T-cell (primary cell): Measurements from ENCODE around the gene DNAH8. TPM values are rescaled to one million over a fixed set of nuclear protein-coding genes. Genes with fewer than 3 reads are reported as not detected.
A peak's percentile ranks its signal among the peaks of the same experiment; 100 is the strongest.
"Not testable (repeated sequence)": the region's sequence is repeated elsewhere in the genome, so short reads cannot be mapped to it uniquely, and the experiment has no call there.

Source experiments
- ATAC-seq, 4 experiments: fragments of 200-7000 bp in 3 of 4; fragments of 150-1000 bp in 1 of 4; cut with Tn5 transposase; replicated peaks in 1 of 4; 1 replicate in 3 of 4; 2 replicates in 1 of 4; pipeline ENCODE4 v1.10.0; 2021; ENCODE audit warnings: moderate library complexity in 3 of 4, mild to moderate bottlenecking in 2 of 4, moderate number of reproducible peaks in 1 of 4
- CTCF ChIA-PET, 2 donors: fragments of 300-600 bp; sonication (Branson Sonifier 250); formaldehyde crosslinking; loops; one replicate each; lab custom pipeline; 2022; ENCODE audit warnings: antibody characterized with exemption in 2 of 2; lab: Charles Lee
- POLR2A ChIA-PET, 2 donors: fragments of 300-600 bp; sonication (Branson Sonifier 250); formaldehyde crosslinking; loops; one replicate each; lab custom pipeline; 2022; ENCODE audit warnings: antibody characterized with exemption in 2 of 2; lab: Charles Lee
- DNase-seq, 35 experiments: peaks; one replicate each; pipeline versions ENCODE4 v3.0.0 to v3.0.0-alpha.2; 2013 to 2023
- H3K27ac ChIP-seq: one replicate; pipeline ENCODE4 v1.5.1; 2013; ENCODE audit warnings: low read length
- H3K27me3 ChIP-seq, 2 experiments: replicated peaks in 1 of 2; 1 replicate in 1 of 2; 2 replicates in 1 of 2; pipeline versions ENCODE4 v1.6.1 to v1.7.0; 2013; ENCODE audit warnings: low read length in 1 of 2, mixed read lengths in 1 of 2; ENCODE audit not compliant: control insufficient read depth in 2 of 2, insufficient read depth in 2 of 2; ENCODE audit errors: extremely low read depth in 1 of 2
- H3K36me3 ChIP-seq, 2 donors: 1 replicate in 1 of 2; 2 replicates in 1 of 2; pipeline versions ENCODE4 v1.6.1 to v1.7.0; 2013; ENCODE audit warnings: low read length in 1 of 2; ENCODE audit not compliant: control insufficient read depth in 2 of 2, insufficient read depth in 1 of 2; ENCODE audit errors: extremely low read depth in 1 of 2
- H3K4me1 ChIP-seq, 2 experiments: 1 replicate in 1 of 2; 2 replicates in 1 of 2; pipeline versions ENCODE4 v1.6.1 to v1.7.0; 2013; ENCODE audit warnings: low read length in 2 of 2, mixed read lengths in 1 of 2; ENCODE audit not compliant: insufficient read depth in 2 of 2, control insufficient read depth in 1 of 2; ENCODE audit errors: extremely low read depth in 1 of 2
- H3K4me3 ChIP-seq, 2 donors: 1 replicate in 1 of 2; 2 replicates in 1 of 2; pipeline versions ENCODE4 v1.5.1 to v1.7.0; 2013; ENCODE audit warnings: mild to moderate bottlenecking in 2 of 2, low read length in 1 of 2, moderate library complexity in 1 of 2; ENCODE audit not compliant: control insufficient read depth in 1 of 2; ENCODE audit errors: extremely low read depth in 1 of 2
- H3K9me3 ChIP-seq: 2 replicates; pipeline ENCODE4 v1.7.0; 2013
- H3K27ac Mint-ChIP-seq, 2 donors: one replicate each; pipeline ENCODE4 v1.8.0; 2020 to 2021; ENCODE audit warnings: mild to moderate bottlenecking in 2 of 2, mixed read lengths in 2 of 2
- H3K27me3 Mint-ChIP-seq, 2 donors: one replicate each; pipeline ENCODE4 v1.8.0; 2021 to 2022; ENCODE audit warnings: mixed read lengths in 2 of 2
- H3K36me3 Mint-ChIP-seq: one replicate; pipeline ENCODE4 v1.8.0; 2021; ENCODE audit warnings: mixed read lengths
- H3K4me1 Mint-ChIP-seq, 3 donors: one replicate each; pipeline ENCODE4 v1.8.0; 2020 to 2022; ENCODE audit warnings: mixed read lengths in 3 of 3, mild to moderate bottlenecking in 1 of 3
- H3K4me3 Mint-ChIP-seq, 3 donors: one replicate each; pipeline ENCODE4 v1.8.0; 2020 to 2022; ENCODE audit warnings: mild to moderate bottlenecking in 3 of 3, mixed read lengths in 3 of 3, moderate library complexity in 3 of 3
- H3K9me3 Mint-ChIP-seq, 3 donors: one replicate each; pipeline ENCODE4 v1.8.0; 2020 to 2022; ENCODE audit warnings: mixed read lengths in 3 of 3
- WGBS: methylation state at CpG from one replicate; pipeline ENCODE4 v1.1.5; 2013; ENCODE audit warnings: missing lambda C conversion rate; ENCODE audit not compliant: insufficient coverage; 5-methylcytosine and 5-hydroxymethylcytosine counted together
- total RNA-seq, 35 experiments: library from RNA in 6 of 35; stranded (reverse) in 6 of 35; fragments of 120-200 nt in 1 of 35; gene quantifications; one replicate each; pipeline versions ENCODE4 v1.2.1 to v1.2.4 and lab custom pipeline; 2013 to 2026

The DNAH8 gene
- total RNA-seq, 5 donors from 2014 or later (not counting 1 experiment from before 2014, with no cell fraction given), result 0.03 to 0.12 (median 0.08) TPM; not detected in 1

DNA sequence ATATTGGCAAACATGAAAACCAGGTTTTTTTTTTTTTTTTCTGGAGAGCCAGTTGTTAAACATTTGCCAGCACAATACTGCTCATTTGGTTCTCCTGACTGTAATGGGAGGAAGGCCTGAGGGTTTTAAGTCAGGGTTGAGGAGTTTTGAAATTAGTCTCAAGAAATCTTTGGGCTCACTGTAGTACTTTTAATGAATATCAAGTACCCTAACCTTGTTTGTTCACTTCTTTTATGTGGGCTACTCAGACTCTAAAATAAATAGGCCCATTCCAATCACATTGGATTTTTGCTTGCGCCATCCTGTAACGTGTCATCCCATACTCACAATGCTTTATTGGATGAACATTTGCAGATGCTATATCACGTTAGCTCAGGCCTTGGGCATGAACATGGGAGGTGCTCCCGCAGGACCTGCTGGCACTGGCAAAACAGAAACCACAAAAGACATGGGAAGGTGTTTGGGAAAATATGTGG, 146.9 kb downstream of the DNAH8 start:
- Mint-ChIP-seq H3K9me3 (no peaks in the 10 kb centered on the region), H3K27ac (no peak overlapping the region), H3K4me1 (no peaks in the 10 kb centered on the region), H3K27me3 (peaks cover 9 to 10% of the 10 kb centered on the region in 2 donors), H3K36me3 (no peaks in the 10 kb centered on the region), H3K4me3 (no peak overlapping the region)
- ChIA-PET POLR2A (no interaction called here), CTCF (interaction anchor here in 1 of 2 donors (0.8 kb wide), 1 partner anchor 11 kb away, joined by 3 read pairs; no protein-coding TSS in a partner anchor)
- H3K27ac ChIP-seq, result no peak overlapping the region
- H3K4me1 ChIP-seq, result no peaks in the 10 kb centered on the region
- ATAC-seq, result no peak
- DNase-seq, result no peak
- H3K9me3 ChIP-seq, result no peaks in the 10 kb centered on the region
- no peaks in the 10 kb centered on the region for H3K27me3 ChIP-seq
- no peaks in the 10 kb centered on the region for H3K36me3 ChIP-seq
- H3K4me3 ChIP-seq, result no peak overlapping the region
- WGBS, result 77% methylated on average over 4 of the region's 4 CpGs

- DNase-seq (no peak), ATAC-seq (no peak)
- Histone ChIP-seq H3K36me3 (no peaks in the 10 kb centered on the region), H3K27me3 (no peaks in the 10 kb centered on the region), H3K4me1 (no peaks in the 10 kb centered on the region), H3K9me3 (no peaks in the 10 kb centered on the region), H3K4me3 (no peak overlapping the region), H3K27ac (no peak overlapping the region)
- ChIA-PET POLR2A (interaction anchor here in 1 of 2 donors (0.5 kb wide), 1 partner anchor 88 kb away, joined by 5 read pairs; no protein-coding TSS in a partner anchor), CTCF (no interaction called here)
- no peaks in the 10 kb centered on the region for H3K36me3 Mint-ChIP-seq
- no peaks in the 10 kb centered on the region for H3K4me1 Mint-ChIP-seq
- no CpG with 5 or more reads among the region's 1 CpG for WGBS
- H3K9me3 Mint-ChIP-seq, result no peaks in the 10 kb centered on the region
- no peak overlapping the region for H3K4me3 Mint-ChIP-seq
- H3K27ac Mint-ChIP-seq, result no peak overlapping the region
- H3K27me3 Mint-ChIP-seq, result peaks cover 9 to 18% of the 10 kb centered on the region in 2 donors
Observed at GRCh38 chr6:38865521-38866174, 150.5 kb downstream of the DNAH8 start.

DNA sequence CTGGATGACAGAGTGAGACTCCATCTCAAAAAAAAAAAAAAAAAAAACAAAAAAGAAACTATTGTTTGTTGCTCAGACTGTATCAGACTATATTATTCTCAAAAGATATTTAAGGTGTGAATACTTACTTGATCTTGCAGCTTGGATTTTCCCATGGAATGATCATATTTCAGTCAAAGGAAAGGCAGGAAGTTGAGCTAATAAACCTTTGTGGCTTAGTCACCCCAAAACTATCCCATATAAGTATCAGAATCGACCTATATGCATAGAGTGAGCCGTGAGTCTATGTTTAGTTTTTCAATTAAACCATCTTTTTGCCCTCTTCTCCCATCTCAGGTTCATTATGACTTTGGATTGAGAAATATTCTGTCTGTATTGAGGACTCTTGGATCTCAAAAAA, 152.6 kb downstream of the DNAH8 start:
- no peaks in the 10 kb centered on the region for H3K36me3 ChIP-seq
- no peaks in the 10 kb centered on the region for H3K4me1 ChIP-seq
- CTCF ChIA-PET, result interaction anchor here (0.6 to 1.2 kb wide), 6 partner anchors 77 to 1447 kb away, joined by 3 to 4 read pairs (median 3); no protein-coding TSS in a partner anchor
- POLR2A ChIA-PET, result no interaction called here
- DNase-seq (no peak), ATAC-seq (no peak)
- Mint-ChIP-seq H3K27ac (no peak overlapping the region), H3K4me3 (no peak overlapping the region), H3K4me1 (peaks cover 0 to 4% (median 0%) of the 10 kb centered on the region in 3 donors), H3K36me3 (no peaks in the 10 kb centered on the region), H3K9me3 (no peaks in the 10 kb centered on the region), H3K27me3 (peaks cover 5 to 17% of the 10 kb centered on the region in 2 donors)
- no CpG with 5 or more reads among the region's 2 CpGs for WGBS
- no peak overlapping the region for H3K4me3 ChIP-seq
- H3K27ac ChIP-seq, result no peak overlapping the region
- no peaks in the 10 kb centered on the region for H3K9me3 ChIP-seq
- peaks cover 2 to 3% of the 10 kb centered on the region in 2 experiments for H3K27me3 ChIP-seq

- DNase-seq (peak in 34 of 35 experiments; percentile 5 to 75 (median 36)), ATAC-seq (peak in 1 of 4 experiments; percentile 46)
- no peak overlapping the region for H3K4me3 Mint-ChIP-seq
- WGBS, result 25% methylated on average over 6 of the region's 15 CpGs
- Histone ChIP-seq H3K36me3 (no peaks in the 10 kb centered on the region), H3K4me3 (no peak overlapping the region), H3K4me1 (peaks cover 9 to 13% of the 10 kb centered on the region in 2 experiments), H3K27me3 (peaks cover 2 to 3% of the 10 kb centered on the region in 2 experiments), H3K9me3 (no peaks in the 10 kb centered on the region), H3K27ac (no peak overlapping the region)
- H3K9me3 Mint-ChIP-seq, result no peaks in the 10 kb centered on the region
- H3K36me3 Mint-ChIP-seq, result no peaks in the 10 kb centered on the region
- H3K27me3 Mint-ChIP-seq, result peaks cover 3 to 12% of the 10 kb centered on the region in 2 donors
- peaks cover 15 to 37% (median 31%) of the 10 kb centered on the region in 3 donors for H3K4me1 Mint-ChIP-seq
- POLR2A ChIA-PET, result no interaction called here
- H3K27ac Mint-ChIP-seq, result no peak overlapping the region
- CTCF ChIA-PET, result interaction anchor here (0.5 to 3.9 kb wide), 17 partner anchors 23 to 466 kb away, joined by 3 to 28 read pairs (median 5); partner anchors contain the start of gene SAYSD1 (in 1 of the 2)
Observed at GRCh38 chr6:38871741-38872568, 156.8 kb downstream of the DNAH8 start.

DNA sequence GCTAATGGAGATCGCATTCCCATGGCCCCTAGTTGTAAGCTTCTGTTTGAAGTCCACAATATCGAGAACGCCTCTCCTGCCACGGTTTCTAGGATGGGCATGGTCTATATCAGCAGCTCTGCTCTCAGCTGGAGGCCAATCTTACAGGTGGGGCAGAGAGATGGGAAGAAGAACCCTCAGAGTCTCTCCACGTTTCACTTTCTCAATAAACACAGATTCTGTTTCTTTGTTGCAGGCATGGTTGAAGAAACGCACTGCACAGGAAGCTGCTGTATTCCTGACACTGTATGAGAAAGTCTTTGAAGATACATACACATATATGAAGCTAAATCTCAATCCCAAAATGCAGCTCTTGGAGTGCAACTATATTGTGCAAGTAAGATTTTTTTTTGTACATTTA, 157.9 kb downstream of the DNAH8 start:
- 68% methylated on average over 2 of the region's 6 CpGs for WGBS
- ATAC-seq, result no peak
- peaks cover 16 to 47% (median 31%) of the 10 kb centered on the region in 3 donors for H3K4me1 Mint-ChIP-seq
- ChIA-PET CTCF (interaction anchor here (0.6 to 3.9 kb wide), 16 partner anchors 11 to 437 kb away, joined by 3 to 28 read pairs (median 4); partner anchors contain the start of gene SAYSD1 (in 1 of the 2)), POLR2A (no interaction called here)
- H3K4me3 Mint-ChIP-seq, result no peak overlapping the region
- peak overlapping the region in 1 of 2 donors; percentile 16 for H3K27ac Mint-ChIP-seq
- peaks cover 9 to 15% of the 10 kb centered on the region in 2 experiments for H3K4me1 ChIP-seq
- H3K9me3 ChIP-seq, result no peaks in the 10 kb centered on the region
- peaks cover 0 to 9% of the 10 kb centered on the region in 2 donors for H3K27me3 Mint-ChIP-seq
- peaks cover 2 to 3% of the 10 kb centered on the region in 2 experiments for H3K27me3 ChIP-seq
- H3K36me3 ChIP-seq, result no peaks in the 10 kb centered on the region
- no peak overlapping the region for H3K4me3 ChIP-seq
- no peak overlapping the region for H3K27ac ChIP-seq
- DNase-seq, result peak in 1 of 35 experiments; percentile 2
- H3K9me3 Mint-ChIP-seq, result no peaks in the 10 kb centered on the region
- H3K36me3 Mint-ChIP-seq, result no peaks in the 10 kb centered on the region

DNA sequence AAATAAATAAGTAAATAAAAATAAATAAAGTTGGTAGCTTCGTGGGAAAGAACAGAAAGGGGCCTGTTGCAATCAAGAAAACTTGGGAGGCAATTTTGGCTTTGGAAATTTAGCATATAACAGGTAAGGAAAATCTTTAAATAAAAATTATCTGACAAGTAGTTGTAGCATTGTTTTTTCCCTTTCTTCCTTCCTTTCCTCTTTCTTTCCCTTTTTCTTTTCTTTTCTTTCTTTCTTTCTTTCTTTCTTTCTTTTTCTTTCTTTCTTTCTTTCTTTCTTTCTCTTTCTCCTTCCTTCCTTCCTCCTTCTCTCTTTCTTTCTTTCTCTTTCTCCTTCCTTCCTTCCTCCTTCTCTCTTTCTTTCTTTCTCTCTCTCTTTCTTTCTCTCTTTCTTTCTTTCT, 158.7 kb downstream of the DNAH8 start:
- not testable (repeated sequence) for H3K27me3 ChIP-seq, H3K4me3 ChIP-seq, H3K9me3 ChIP-seq, ATAC-seq, H3K36me3 Mint-ChIP-seq, H3K36me3 ChIP-seq, DNase-seq, H3K27me3 Mint-ChIP-seq, H3K4me3 Mint-ChIP-seq, H3K9me3 Mint-ChIP-seq, H3K27ac Mint-ChIP-seq, H3K27ac ChIP-seq
- peaks cover 16 to 47% (median 31%) of the 10 kb centered on the region in 3 donors for H3K4me1 Mint-ChIP-seq
- CTCF ChIA-PET, result interaction anchor here (0.9 to 3.9 kb wide), 7 partner anchors 12 to 436 kb away, joined by 3 to 28 read pairs (median 7); partner anchors contain the start of gene SAYSD1 (in 1 of the 2)
- WGBS, result no CpG with 5 or more reads among the region's 1 CpG
- POLR2A ChIA-PET, result interaction anchor here in 1 of 2 donors (0.6 kb wide), 1 partner anchor 432 kb away, joined by 3 read pairs; no protein-coding TSS in a partner anchor
- peaks cover 9 to 15% of the 10 kb centered on the region in 2 experiments for H3K4me1 ChIP-seq
